ENCODE results near the gene ARHGEF3.
A peak's percentile ranks its signal among the peaks of the same experiment; 100 is the strongest.
"Not testable (repeated sequence)": the region's sequence is repeated elsewhere in the genome, so short reads cannot be mapped to it uniquely, and the experiment has no call there.

Gene ARHGEF3

DNA sequence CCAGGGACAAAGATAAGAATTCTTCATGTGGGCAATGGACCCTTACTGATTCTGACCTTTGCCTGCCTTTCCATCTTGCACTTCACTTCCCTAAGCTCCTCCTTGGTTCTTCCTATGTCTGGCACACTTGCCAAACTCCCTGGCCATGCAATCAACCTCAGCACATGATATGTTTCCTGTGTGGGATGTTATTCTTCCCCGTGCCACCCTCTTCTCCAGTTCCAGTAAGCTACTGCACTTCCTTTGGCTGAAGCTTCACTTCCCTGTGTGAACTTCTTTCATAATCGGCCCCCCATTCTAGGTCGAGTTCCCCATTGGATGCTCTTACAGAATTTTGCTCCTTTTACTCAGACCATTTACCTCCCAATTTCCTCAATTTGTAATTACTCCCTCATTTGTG is 108.0 kb downstream of the ARHGEF3 start:
- no peak overlapping the region for H3K4me3 ChIP-seq (ENCODE audit: low read length)
- no peak for DNase-seq (ENCODE audit: low read depth)
- TF ChIP-seq, protein P1, sequence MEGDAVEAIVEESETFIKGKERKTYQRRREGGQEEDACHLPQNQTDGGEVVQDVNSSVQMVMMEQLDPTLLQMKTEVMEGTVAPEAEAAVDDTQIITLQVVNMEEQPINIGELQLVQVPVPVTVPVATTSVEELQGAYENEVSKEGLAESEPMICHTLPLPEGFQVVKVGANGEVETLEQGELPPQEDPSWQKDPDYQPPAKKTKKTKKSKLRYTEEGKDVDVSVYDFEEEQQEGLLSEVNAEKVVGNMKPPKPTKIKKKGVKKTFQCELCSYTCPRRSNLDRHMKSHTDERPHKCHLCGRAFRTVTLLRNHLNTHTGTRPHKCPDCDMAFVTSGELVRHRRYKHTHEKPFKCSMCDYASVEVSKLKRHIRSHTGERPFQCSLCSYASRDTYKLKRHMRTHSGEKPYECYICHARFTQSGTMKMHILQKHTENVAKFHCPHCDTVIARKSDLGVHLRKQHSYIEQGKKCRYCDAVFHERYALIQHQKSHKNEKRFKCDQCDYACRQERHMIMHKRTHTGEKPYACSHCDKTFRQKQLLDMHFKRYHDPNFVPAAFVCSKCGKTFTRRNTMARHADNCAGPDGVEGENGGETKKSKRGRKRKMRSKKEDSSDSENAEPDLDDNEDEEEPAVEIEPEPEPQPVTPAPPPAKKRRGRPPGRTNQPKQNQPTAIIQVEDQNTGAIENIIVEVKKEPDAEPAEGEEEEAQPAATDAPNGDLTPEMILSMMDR (IDR thresholded peaks at IDR 0.05; ENCODE audit: insufficient read depth, low read depth, low read length, missing control alignments): no peak

DNA sequence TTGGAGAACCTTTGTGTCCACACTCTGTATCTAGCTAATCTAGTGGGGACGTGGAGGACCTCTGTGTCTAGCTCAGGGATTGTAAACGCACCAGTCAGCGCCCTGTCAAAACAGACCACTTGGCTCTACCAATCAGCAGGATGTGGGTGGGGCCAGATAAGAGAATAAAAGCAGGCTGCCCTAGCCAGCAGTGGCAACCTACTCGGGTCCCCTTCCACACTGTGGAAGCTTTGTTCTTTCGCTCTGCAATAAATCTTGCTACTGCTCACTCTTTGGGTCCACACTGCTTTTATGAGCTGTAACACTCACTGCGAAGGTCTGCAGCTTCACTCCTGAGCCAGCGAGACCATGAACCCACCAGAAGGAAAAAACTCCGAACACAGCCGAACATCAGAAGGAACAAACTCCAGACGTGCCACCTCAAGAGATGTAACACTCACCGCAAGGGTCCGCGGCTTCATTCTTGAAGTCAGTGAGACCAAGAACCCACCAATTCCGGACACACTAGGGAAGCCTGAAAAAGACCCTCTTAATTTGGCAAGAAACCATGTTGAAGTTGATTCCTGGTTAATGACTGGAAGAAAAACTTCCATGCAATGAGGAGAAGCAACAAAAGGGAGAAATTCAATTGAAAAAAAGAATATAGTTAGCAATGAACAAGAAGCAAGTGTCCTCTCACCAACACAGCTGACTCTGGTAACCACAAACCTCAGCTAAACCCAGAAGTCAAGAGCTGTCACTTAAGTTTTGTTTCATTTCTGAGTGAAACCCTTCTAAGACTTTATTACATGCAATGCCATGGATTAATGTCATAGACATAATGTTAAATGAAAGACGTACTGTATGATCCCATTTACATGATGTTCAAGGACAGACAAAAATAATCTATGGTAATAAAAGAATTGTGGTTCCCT is 109.0 kb downstream of the ARHGEF3 start:
- not testable (repeated sequence) for DNase-seq (ENCODE audit: low read depth); H3K4me3 ChIP-seq (ENCODE audit: low read length)

DNA sequence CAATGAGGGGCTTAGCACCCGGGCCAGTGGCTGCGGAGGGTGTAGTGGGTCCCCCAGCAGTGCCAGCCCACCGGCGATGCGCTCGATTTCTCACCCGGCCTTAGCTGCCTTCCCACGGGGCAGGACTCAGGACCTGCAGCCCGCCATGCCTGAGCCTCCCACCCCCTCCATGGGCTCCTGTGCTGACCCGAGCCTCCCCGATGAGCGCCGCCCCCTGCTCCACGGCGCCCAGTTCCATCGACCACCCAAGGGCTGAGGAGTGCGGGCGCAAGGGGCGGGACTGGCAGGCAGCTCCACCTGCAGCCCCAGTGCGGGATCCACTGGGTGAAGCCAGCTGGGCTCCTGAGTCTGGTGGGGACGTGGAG is 109.8 kb downstream of the ARHGEF3 start:
- H3K4me3 ChIP-seq (ENCODE audit: low read length); DNase-seq (ENCODE audit: low read depth): not testable (repeated sequence)

DNA sequence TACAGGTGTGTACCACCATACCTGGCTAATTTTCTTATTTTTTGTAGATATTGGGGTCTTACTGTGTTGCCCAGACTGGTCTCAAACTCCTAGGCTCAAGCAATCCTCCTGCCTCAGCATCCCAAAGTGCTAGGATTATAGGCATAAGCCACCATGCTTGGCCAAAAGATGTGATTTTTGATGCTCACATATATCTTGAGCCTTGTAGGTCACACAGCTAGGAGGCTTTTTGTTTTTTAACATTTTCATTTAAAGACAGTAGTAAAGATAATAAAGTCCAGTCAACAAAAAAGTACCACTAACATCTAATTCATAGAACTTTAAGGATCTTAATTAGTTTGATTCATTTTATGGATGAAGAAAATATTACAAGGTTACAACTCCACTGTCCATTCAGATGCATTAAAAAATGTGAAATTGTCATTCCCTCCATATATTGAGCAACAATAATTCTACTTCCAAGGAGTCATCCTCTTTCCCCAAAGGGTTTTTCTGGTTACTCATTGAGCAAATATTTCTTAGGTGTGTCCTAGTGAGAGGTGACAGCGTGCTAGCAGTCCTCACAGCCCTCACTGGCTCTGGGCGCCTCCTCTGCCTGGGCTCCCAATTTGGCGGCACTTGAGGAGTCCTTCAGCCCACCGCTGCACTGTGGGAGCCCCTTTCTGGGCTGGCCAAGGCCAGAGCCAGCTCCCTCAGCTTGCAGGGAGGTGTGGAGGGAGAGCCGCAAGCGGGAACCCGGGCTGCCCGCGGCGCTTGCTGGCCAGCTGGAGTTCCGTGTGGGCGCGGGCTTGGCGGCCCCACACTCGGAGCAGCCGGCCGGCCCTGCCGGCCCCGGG is 110.4 kb downstream of the ARHGEF3 start:
- peak; percentile 91 for DNase-seq (ENCODE audit: low read depth)
- H3K4me3 ChIP-seq (ENCODE audit: low read length): no peak overlapping the region
- TF ChIP-seq, protein P1 (IDR thresholded peaks at IDR 0.05; ENCODE audit: insufficient read depth, low read depth, low read length, missing control alignments): no peak

DNA sequence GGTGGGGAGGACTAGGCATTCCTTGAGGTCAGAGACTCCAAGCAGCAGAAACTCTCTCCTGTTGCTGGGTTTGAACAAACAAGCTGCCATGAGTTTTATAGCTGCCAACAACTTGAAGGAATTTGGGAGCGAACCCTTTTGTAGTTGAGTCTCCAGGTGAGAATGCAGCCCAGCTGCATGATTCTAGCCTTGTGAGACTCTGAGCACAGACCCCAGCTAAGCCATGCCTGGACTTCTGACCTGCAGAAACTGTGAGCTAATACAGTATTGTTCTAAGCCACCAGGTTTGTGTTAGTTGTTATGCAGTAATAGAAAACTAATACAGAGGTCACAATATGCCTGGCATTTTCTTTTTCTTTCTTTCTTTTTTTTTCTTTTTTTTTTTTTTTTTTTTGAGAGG is 112.4 kb downstream of the ARHGEF3 start:
- H3K4me3 ChIP-seq (ENCODE audit: low read length): no peak overlapping the region
- no peak for DNase-seq (ENCODE audit: low read depth)
- TF ChIP-seq, protein P1 (IDR thresholded peaks at IDR 0.05; ENCODE audit: insufficient read depth, low read depth, low read length, missing control alignments): no peak

DNA sequence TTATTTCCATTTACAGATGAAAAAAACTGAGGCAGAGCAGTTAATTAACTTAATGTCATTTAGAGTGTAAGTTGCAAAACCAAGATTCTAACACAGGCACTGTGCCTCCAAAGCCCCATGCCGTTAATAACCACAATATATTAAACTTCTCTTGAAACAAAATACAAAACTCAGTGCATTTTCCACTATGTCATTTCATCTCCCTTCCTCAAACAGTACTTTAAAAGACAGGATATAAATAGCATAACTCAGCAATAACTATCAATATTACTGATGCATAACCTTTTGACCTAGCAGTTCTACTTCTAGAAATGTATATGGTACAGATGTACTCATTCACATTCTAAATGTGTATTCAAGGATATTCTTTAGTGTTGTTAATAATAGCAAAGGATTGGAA is 113.6 kb downstream of the ARHGEF3 start:
- TF ChIP-seq, protein P1 (IDR thresholded peaks at IDR 0.05; ENCODE audit: insufficient read depth, low read depth, low read length, missing control alignments): no peak
- H3K4me3 ChIP-seq (ENCODE audit: low read length): no peak overlapping the region
- DNase-seq (ENCODE audit: low read depth): no peak

DNA sequence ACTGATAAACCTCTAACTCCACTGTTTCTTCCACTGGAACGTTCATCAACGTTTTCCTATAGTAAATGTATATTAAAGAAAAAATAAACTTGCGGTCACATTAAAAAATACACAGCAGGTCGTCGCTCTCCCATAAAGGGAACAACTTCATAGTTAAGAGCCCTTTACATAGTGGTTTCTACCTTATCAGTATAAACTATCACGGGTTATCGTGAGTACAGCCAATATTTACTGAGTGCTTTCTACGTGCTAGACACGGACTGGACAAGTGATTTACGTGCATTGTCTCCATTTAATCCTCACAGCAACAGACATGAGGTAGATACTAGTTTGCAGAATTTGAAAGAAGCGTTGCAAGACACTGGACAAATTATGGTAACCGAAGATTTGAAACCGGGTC is 117.7 kb downstream of the ARHGEF3 start:
- no peak overlapping the region for H3K4me3 ChIP-seq (ENCODE audit: low read length)
- DNase-seq (ENCODE audit: low read depth): no peak
- TF ChIP-seq, protein P1 (IDR thresholded peaks at IDR 0.05; ENCODE audit: insufficient read depth, low read depth, low read length, missing control alignments): no peak
